Osteocyte (in vitro differentiated cells): Measurements from ENCODE around the gene C10orf95. TPM values are rescaled to one million over a fixed set of nuclear protein-coding genes. Genes with fewer than 3 reads are reported as not detected.

ENCODE experiments used
- DNase-seq: peaks from one replicate; pipeline ENCODE4 v3.0.0; 2021; ENCODE audit warnings: mixed read lengths; ENCODE audit not compliant: unreplicated experiment; ENCODE audit errors: extremely low spot score
- H3K27ac Mint-ChIP-seq: one replicate; pipeline ENCODE4 v1.8.0; 2021; ENCODE audit warnings: mild to moderate bottlenecking, mixed read lengths; ENCODE audit not compliant: unreplicated experiment
- H3K27me3 Mint-ChIP-seq: one replicate; pipeline ENCODE4 v1.8.0; 2021; ENCODE audit warnings: mixed read lengths; ENCODE audit not compliant: unreplicated experiment
- H3K36me3 Mint-ChIP-seq: one replicate; pipeline ENCODE4 v1.8.0; 2021; ENCODE audit warnings: mixed read lengths; ENCODE audit not compliant: unreplicated experiment
- H3K4me1 Mint-ChIP-seq: one replicate; pipeline ENCODE4 v1.8.0; 2021; ENCODE audit warnings: mixed read lengths; ENCODE audit not compliant: unreplicated experiment
- H3K4me3 Mint-ChIP-seq: one replicate; pipeline ENCODE4 v1.8.0; 2021; ENCODE audit warnings: mild to moderate bottlenecking, moderate library complexity, mixed read lengths; ENCODE audit not compliant: unreplicated experiment
- H3K9me3 Mint-ChIP-seq: one replicate; pipeline ENCODE4 v1.8.0; 2021; ENCODE audit warnings: mixed read lengths; ENCODE audit not compliant: unreplicated experiment
- total RNA-seq: library from RNA; stranded (reverse); gene quantifications from 2 replicates; pipeline ENCODE4 v1.2.1, GENCODE V29; 2021
- TF ChIP-seq, protein P1 (sequence below): fragments of 200-600 bp; sonication (generic); IDR thresholded peaks from 2 replicates; pipeline ENCODE4 v1.5.0; 2021; ENCODE audit warnings: antibody characterized with exemption, mild to moderate bottlenecking, moderate library complexity

C10orf95 gene
- total RNA-seq, 1 donor from 2014 or later, result not detected

DNA sequence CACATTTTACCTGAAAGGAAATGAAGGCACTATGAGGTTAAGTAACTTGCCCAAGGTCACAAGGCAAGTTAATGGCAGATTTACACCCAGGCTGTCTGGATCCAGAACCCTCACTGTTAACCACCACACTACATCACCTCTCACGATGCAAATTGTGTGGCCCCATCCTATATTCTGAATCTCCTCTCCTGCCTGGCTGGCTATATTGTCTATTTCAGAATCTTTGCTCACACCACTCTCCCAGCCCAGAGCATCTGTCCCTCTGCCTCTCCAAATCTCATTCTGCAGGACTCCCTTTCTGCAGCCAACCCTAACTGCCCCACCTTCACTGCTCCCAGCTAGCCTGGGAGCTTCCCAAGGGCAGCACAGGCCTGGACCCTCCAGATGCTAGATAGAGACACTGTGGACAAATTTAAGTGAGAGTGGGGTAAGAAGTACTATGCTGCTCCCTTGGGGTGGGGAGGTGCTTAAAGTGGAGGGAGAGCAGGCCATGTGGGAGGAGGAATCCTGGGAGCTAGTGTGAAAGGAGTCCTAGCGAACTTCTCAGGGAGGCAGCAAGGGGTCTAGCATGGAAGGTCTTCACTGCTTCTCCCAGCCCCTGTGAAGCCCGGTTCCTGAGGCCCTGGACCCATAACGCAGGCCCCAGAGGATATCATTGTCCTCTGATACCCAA is 19.8 kb downstream of the C10orf95 start:
- peak overlapping the region; percentile 92 for H3K4me3 Mint-ChIP-seq
- H3K4me1 Mint-ChIP-seq, result peaks cover 17% of the 10 kb centered on the region
- no peaks in the 10 kb centered on the region for H3K9me3 Mint-ChIP-seq
- H3K27me3 Mint-ChIP-seq, result peaks cover 10% of the 10 kb centered on the region
- peak overlapping the region; percentile 89 for H3K27ac Mint-ChIP-seq
- no peaks in the 10 kb centered on the region for H3K36me3 Mint-ChIP-seq
- DNase-seq, result no peak
- TF ChIP-seq, protein P1, sequence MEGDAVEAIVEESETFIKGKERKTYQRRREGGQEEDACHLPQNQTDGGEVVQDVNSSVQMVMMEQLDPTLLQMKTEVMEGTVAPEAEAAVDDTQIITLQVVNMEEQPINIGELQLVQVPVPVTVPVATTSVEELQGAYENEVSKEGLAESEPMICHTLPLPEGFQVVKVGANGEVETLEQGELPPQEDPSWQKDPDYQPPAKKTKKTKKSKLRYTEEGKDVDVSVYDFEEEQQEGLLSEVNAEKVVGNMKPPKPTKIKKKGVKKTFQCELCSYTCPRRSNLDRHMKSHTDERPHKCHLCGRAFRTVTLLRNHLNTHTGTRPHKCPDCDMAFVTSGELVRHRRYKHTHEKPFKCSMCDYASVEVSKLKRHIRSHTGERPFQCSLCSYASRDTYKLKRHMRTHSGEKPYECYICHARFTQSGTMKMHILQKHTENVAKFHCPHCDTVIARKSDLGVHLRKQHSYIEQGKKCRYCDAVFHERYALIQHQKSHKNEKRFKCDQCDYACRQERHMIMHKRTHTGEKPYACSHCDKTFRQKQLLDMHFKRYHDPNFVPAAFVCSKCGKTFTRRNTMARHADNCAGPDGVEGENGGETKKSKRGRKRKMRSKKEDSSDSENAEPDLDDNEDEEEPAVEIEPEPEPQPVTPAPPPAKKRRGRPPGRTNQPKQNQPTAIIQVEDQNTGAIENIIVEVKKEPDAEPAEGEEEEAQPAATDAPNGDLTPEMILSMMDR, result no peak

DNA sequence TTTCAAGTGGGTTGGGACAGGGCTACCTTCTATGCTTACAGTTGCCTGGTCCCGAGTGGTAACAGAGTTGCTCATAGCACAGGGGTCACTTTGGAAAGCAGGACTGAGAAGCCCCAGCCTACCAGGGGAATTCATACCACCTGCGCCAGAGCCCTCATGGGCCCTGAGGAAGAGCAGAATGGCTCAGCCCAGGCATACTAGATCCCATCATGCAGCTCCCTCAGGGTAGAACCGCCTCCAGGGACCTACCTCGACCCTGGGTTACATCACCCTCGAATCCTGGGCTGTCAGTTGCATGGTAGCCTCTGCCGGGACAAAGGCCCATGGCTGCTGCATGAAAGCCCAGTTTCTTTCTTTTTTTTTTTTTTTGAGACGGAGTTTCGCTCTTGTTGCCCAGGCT is 21.9 kb downstream of the C10orf95 start:
- DNase-seq, result no peak
- Mint-ChIP-seq H3K4me1 (peaks cover 9% of the 10 kb centered on the region), H3K9me3 (no peaks in the 10 kb centered on the region), H3K27me3 (peaks cover 1% of the 10 kb centered on the region), H3K36me3 (peaks cover 1% of the 10 kb centered on the region), H3K4me3 (no peak overlapping the region), H3K27ac (no peak overlapping the region)
- TF ChIP-seq, protein P1, result no peak

DNA sequence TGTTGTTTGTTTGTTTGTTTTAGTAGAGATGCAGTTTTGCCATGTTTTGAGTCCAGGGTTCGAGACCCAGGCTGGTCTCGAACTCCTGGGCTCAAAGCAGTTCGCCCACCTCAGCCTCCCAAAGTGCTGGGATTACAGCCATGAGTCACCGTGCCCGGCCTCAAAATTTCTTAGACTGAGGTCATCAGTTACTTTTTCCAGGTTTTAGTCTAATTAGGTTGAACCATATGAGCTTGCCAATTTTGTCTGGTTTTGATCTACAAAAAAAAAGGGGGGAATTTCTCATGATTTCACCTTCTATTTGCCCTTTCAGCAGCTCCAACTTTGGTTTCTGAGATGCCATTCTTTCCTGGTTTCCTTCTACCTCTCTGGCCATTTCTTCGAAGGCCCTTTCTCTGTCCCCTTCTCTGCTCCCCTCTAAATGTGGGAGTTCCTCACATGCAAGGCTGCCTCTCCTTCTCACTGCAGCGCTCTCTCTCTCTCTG is 24.5 kb downstream of the C10orf95 start:
- no peaks in the 10 kb centered on the region for H3K9me3 Mint-ChIP-seq
- peaks cover 17% of the 10 kb centered on the region for H3K4me1 Mint-ChIP-seq
- H3K27me3 Mint-ChIP-seq, result no peaks in the 10 kb centered on the region
- H3K36me3 Mint-ChIP-seq, result peaks cover 1% of the 10 kb centered on the region
- DNase-seq, result no peak
- H3K27ac Mint-ChIP-seq, result no peak overlapping the region
- TF ChIP-seq, protein P1, result no peak
- H3K4me3 Mint-ChIP-seq, result no peak overlapping the region

DNA sequence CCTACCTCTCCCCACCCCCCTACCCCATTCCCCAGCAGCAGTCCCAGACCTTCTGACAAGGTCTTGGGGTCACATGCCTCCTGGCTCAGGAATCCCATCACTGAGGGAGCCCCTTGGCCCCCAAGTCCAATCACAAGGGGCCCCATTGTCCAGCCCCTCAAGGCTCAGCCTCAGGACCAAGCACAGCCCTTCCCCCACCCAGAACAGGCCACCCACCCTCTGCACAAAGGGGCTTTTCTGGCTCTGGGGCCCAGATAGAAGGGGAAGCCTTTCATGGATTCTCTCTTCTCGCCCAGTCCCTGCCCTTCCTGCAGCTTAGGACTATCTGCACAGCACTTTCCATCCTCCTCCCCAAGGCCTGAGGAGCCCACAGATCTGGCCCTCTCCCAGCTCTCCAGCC is 25.9 kb downstream of the C10orf95 start:
- TF ChIP-seq, protein P1, result no peak
- H3K36me3 Mint-ChIP-seq, result peaks cover 1% of the 10 kb centered on the region
- H3K4me3 Mint-ChIP-seq, result no peak overlapping the region
- DNase-seq, result no peak
- H3K9me3 Mint-ChIP-seq, result no peaks in the 10 kb centered on the region
- H3K27ac Mint-ChIP-seq, result no peak overlapping the region
- H3K27me3 Mint-ChIP-seq, result no peaks in the 10 kb centered on the region
- H3K4me1 Mint-ChIP-seq, result peaks cover 18% of the 10 kb centered on the region

DNA sequence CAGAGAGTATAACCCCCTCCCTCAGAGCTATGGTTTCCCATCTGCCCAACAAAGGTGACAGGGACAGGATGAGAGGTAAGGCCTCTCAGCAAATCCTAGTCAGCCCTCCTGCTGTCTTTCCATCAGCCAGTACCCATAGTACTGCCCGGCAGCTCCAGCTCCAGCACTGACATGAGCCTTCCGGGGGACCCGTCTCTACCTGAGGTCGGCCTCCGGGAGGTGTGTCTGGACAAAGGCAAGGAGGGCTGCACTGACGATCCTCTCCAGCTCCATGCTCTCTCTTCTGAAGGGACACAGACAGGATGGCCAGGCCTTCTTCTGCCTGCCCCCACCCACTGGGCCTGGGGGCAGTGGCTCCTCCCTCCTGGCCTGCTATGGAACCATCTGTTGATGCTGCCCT is 26.4 kb downstream of the C10orf95 start:
- peaks cover 24% of the 10 kb centered on the region for H3K4me1 Mint-ChIP-seq
- H3K9me3 Mint-ChIP-seq, result no peaks in the 10 kb centered on the region
- no peak overlapping the region for H3K4me3 Mint-ChIP-seq
- no peak for DNase-seq
- H3K36me3 Mint-ChIP-seq, result peaks cover 1% of the 10 kb centered on the region
- no peaks in the 10 kb centered on the region for H3K27me3 Mint-ChIP-seq
- no peak overlapping the region for H3K27ac Mint-ChIP-seq
- TF ChIP-seq, protein P1, result no peak
